GM12878 (cell line): Measurements from ENCODE around the gene PARM1. TPM values are rescaled to one million over a fixed set of nuclear protein-coding genes. Genes with fewer than 3 reads are reported as not detected.
A peak's percentile ranks its signal among the peaks of the same experiment; 100 is the strongest.

ENCODE experiments used
- ATF7 ChIP-seq: fragments of 450-650 bp; IDR thresholded peaks from 2 replicates; pipeline ENCODE4 v1.6.1; 2016; ENCODE audit warnings: low read depth, mild to moderate bottlenecking
- BMI1 ChIP-seq: fragments of 450-650 bp; IDR thresholded peaks from 2 replicates; pipeline ENCODE4 v1.6.1; 2016; ENCODE audit warnings: mild to moderate bottlenecking, moderate library complexity, borderline replicate concordance
- CUX1 ChIP-seq: IDR thresholded peaks from 2 replicates; pipeline ENCODE4 v1.6.1; 2012; ENCODE audit warnings: improper control_type of control experiment, low read depth, low read length; ENCODE audit not compliant: insufficient replicate concordance
- EZH2 ChIP-seq: IDR thresholded peaks from 2 replicates; pipeline ENCODE4 v1.6.1; 2012; ENCODE audit warnings: low read depth, mild to moderate bottlenecking, control low read depth, inconsistent platforms, low read length, borderline replicate concordance; ENCODE audit not compliant: control insufficient read depth
- FOXK2 ChIP-seq: fragments of 450-650 bp; IDR thresholded peaks from 2 replicates; pipeline ENCODE4 v1.6.1; 2017; ENCODE audit warnings: mild to moderate bottlenecking, moderate library complexity
- GATAD2B ChIP-seq: fragments of 450-650 bp; conservative IDR thresholded peaks from 2 replicates; pipeline ENCODE4 v1.6.1; 2017; ENCODE audit warnings: low read depth, mild to moderate bottlenecking, moderate library complexity
- HCFC1 ChIP-seq: fragments of 150-350 bp; IDR thresholded peaks from 2 replicates; pipeline ENCODE4 v1.6.1; 2014; ENCODE audit warnings: low read length
- HDAC2 ChIP-seq: fragments of 200-600 bp; sonication (generic); IDR thresholded peaks from 2 replicates; pipeline ENCODE4 v1.6.1; 2017
- HSF1 ChIP-seq: fragments of 150-350 bp; IDR thresholded peaks from 2 replicates; pipeline ENCODE4 v1.6.1; 2014; ENCODE audit warnings: mild to moderate bottlenecking, low read depth, low read length
- IKZF1 ChIP-seq: fragments of 450-650 bp; conservative IDR thresholded peaks from 2 replicates; pipeline ENCODE4 v1.6.1; 2017; ENCODE audit warnings: antibody characterized with exemption, mild to moderate bottlenecking
- IKZF2 ChIP-seq, 2 experiments: fragments of 450-650 bp; IDR thresholded peaks; 2 replicates each; pipeline ENCODE4 v1.6.1; 2017; ENCODE audit warnings: mild to moderate bottlenecking in 2 of 2, moderate library complexity in 2 of 2
- IRF4 ChIP-seq: IDR thresholded peaks from 2 replicates; pipeline ENCODE4 v1.6.1; 2011; ENCODE audit warnings: low read depth, low read length
- JUNB ChIP-seq: IDR thresholded peaks from 2 replicates; pipeline ENCODE4 v1.6.1; 2016; ENCODE audit warnings: antibody characterized with exemption, mild to moderate bottlenecking
- MTA3 ChIP-seq: IDR thresholded peaks from 2 replicates; pipeline ENCODE4 v1.6.1; 2012; ENCODE audit warnings: low read length, inconsistent platforms, borderline replicate concordance
- NFYA ChIP-seq: IDR thresholded peaks from 2 replicates; pipeline ENCODE4 v1.6.1; 2011; ENCODE audit warnings: low read depth, mild to moderate bottlenecking, low read length, improper control_type of control experiment, borderline replicate concordance
- NFYB ChIP-seq: IDR thresholded peaks from 2 replicates; pipeline ENCODE4 v1.6.1; 2011; ENCODE audit warnings: low read depth, mild to moderate bottlenecking, low read length, improper control_type of control experiment, moderate library complexity; ENCODE audit not compliant: insufficient read depth
- POLR2AphosphoS2 ChIP-seq: IDR thresholded peaks from 2 replicates; pipeline ENCODE4 v1.6.1; 2011; ENCODE audit warnings: low read depth, mild to moderate bottlenecking, low read length, improper control_type of control experiment, moderate library complexity
- SMAD1 ChIP-seq: fragments of 450-650 bp; IDR thresholded peaks from 2 replicates; pipeline ENCODE4 v1.6.1; 2018; ENCODE audit warnings: mild to moderate bottlenecking, low read depth; ENCODE audit not compliant: partially characterized antibody
- SREBF2 ChIP-seq: IDR thresholded peaks from 2 replicates; pipeline ENCODE4 v1.6.1; 2012; ENCODE audit warnings: mild to moderate bottlenecking, low read length
- SUZ12 ChIP-seq: fragments of 200-600 bp; sonication (generic); IDR thresholded peaks from one replicate; pipeline ENCODE4 v1.6.1; 2018; ENCODE audit warnings: antibody characterized with exemption, mild to moderate bottlenecking; ENCODE audit not compliant: unreplicated experiment
- TAF1 ChIP-seq: IDR thresholded peaks from 2 replicates; pipeline ENCODE4 v1.6.1; 2011; ENCODE audit warnings: mild to moderate bottlenecking, low read depth, low read length, borderline replicate concordance
- YY1 ChIP-seq: IDR thresholded peaks from 2 replicates; pipeline ENCODE4 v1.6.1; 2011; ENCODE audit warnings: low read depth, mild to moderate bottlenecking, low read length
- ZBED1 ChIP-seq: IDR thresholded peaks from 2 replicates; pipeline ENCODE4 v1.6.1; 2016; ENCODE audit warnings: borderline replicate concordance
- ZNF207 ChIP-seq: fragments of 450-650 bp; IDR thresholded peaks from 2 replicates; pipeline ENCODE4 v1.6.1; 2014; ENCODE audit warnings: antibody characterized with exemption, mild to moderate bottlenecking, borderline replicate concordance
- polyA plus RNA-seq, 11 experiments: library from polyadenylated mRNA; depleted of rRNA in 4 of 11; unstranded in 6 of 11; stranded (reverse) in 5 of 11; fragments of >200 nt; fragmentation: Nextera tagmentation in 4 of 11; fragmentation: Illumina TruSeq in 1 of 11; extraction: Ambion mirVana in 4 of 11; extraction: Trizol in 1 of 11; gene quantifications; 1 replicate in 1 of 11; 2 replicates in 10 of 11; pipeline versions ENCODE4 v1.2.1 to v1.2.3, GENCODE V29; 2011 to 2016; ENCODE audit warnings: inconsistent platforms in 2 of 11, missing spikeins in 2 of 11, low read depth in 1 of 11
- total RNA-seq, 4 experiments: library from RNA; depleted of rRNA in 3 of 4; stranded (reverse); fragments of >200 nt in 3 of 4; fragmentation: Illumina TruSeq in 1 of 4; extraction: Trizol in 1 of 4; gene quantifications; 2 replicates each; pipeline versions ENCODE4 v1.2.1 to v1.2.3, GENCODE V29; 2013 to 2021
- TF ChIP-seq, protein P1 (sequence below): IDR thresholded peaks from 2 replicates; pipeline ENCODE4 v1.6.1; 2011; ENCODE audit warnings: low read depth, low read length, improper control_type of control experiment, borderline replicate concordance

The PARM1 gene
- total and polyA plus RNA-seq, 10 of the 15 experiments (the other 5 are each of a cell fraction or from before 2014, with no cell fraction given), result 13.9 to 56.2 (median 41.3) TPM

GRCh38 chr4:75004755-75005668 lies 72.1 kb downstream of the PARM1 start (continued):
- TF ChIP-seq CUX1 (no peak), SREBF2 (no peak), HCFC1 (no peak), NFYB (no peak), POLR2AphosphoS2 (no peak), JUNB (no peak), FOXK2 (no peak), HDAC2 (no peak), EZH2 (no peak), SMAD1 (no peak), SUZ12 (no peak), BMI1 (no peak), IRF4 (no peak), GATAD2B (no peak), ZNF207 (no peak), YY1 (no peak), HSF1 (no peak), ATF7 (0 out of 2 replicates have a peak, but pooled peaks have one; percentile 24), IKZF2 (IDR thresholded peaks at IDR 0.05) (peak in 1 of 2 experiments; percentile 41; a peak in 1 of 4 replicates), IKZF1 (peak; percentile 64), ZBED1 (no peak), TAF1 (no peak), MTA3 (no peak), NFYA (no peak)
- TF ChIP-seq, protein P1, sequence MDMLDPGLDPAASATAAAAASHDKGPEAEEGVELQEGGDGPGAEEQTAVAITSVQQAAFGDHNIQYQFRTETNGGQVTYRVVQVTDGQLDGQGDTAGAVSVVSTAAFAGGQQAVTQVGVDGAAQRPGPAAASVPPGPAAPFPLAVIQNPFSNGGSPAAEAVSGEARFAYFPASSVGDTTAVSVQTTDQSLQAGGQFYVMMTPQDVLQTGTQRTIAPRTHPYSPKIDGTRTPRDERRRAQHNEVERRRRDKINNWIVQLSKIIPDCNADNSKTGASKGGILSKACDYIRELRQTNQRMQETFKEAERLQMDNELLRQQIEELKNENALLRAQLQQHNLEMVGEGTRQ, result no peak
